HEK293 (cell line): ENCODE data around the gene TPSAB1.
A peak's percentile ranks its signal among the peaks of the same experiment; 100 is the strongest.

Experiments used
- CTCF ChIA-PET: fragments of 350-600 bp; formaldehyde crosslinking; extraction: SDS; loops from one replicate; lab custom pipeline; 2021; ENCODE audit warnings: antibody characterized with exemption; lab: Yijun Ruan, JAX
- POLR2A ChIA-PET: fragments of 300-600 bp; formaldehyde crosslinking; extraction: SDS; loops from one replicate; lab custom pipeline; 2020; ENCODE audit warnings: antibody characterized with exemption, inconsistent platforms; lab: Yijun Ruan, JAX
- H3K27ac ChIP-seq: fragments of 200-500 bp; sonication (Bioruptor generic); 2 replicates; pipeline ENCODE4 v1.5.1; 2014; ENCODE audit warnings: low read depth, low read length, control low read depth, inconsistent platforms; ENCODE audit errors: extremely low read depth
- H3K36me3 ChIP-seq, 2 experiments: fragments of 200-500 bp in 1 of 2; sonication (Bioruptor generic) in 1 of 2; 1 replicate in 1 of 2; 2 replicates in 1 of 2; pipeline ENCODE4 v1.5.1; 2014 to 2017; ENCODE audit warnings: inconsistent platforms in 2 of 2, low read length in 2 of 2; ENCODE audit not compliant: control insufficient read depth in 2 of 2, insufficient read depth in 1 of 2
- H3K4me1 ChIP-seq: fragments of 200-500 bp; sonication (Bioruptor generic); 2 replicates; pipeline ENCODE4 v1.5.1; 2014; ENCODE audit warnings: mild to moderate bottlenecking, low read length, inconsistent platforms; ENCODE audit not compliant: control insufficient read depth, insufficient read depth
- H3K4me3 ChIP-seq: 2 replicates; pipeline ENCODE4 v1.5.1; 2011; ENCODE audit warnings: low read depth, mild to moderate bottlenecking, control low read depth, low read length, moderate library complexity
- H3K9me3 ChIP-seq: fragments of 200-500 bp; sonication (Bioruptor generic); 2 replicates; pipeline ENCODE4 v1.5.1; 2014; ENCODE audit warnings: low read depth, low read length, inconsistent platforms; ENCODE audit not compliant: control insufficient read depth, insufficient read depth
- BCL11A ChIP-seq: fragments of 450-650 bp; formaldehyde crosslinking; IDR thresholded peaks from 2 replicates; pipeline ENCODE4 v1.5.1; 2016; ENCODE audit warnings: low read depth, missing biosample characterization, missing genetic modification characterization
- CTCF ChIP-seq: fragments of 450-650 bp; formaldehyde crosslinking; IDR thresholded peaks from 2 replicates; pipeline ENCODE4 v1.5.1; 2016; ENCODE audit warnings: missing biosample characterization, missing genetic modification characterization
- EGR2 ChIP-seq: fragments of 450-650 bp; formaldehyde crosslinking; IDR thresholded peaks from 2 replicates; pipeline ENCODE4 v1.5.1; 2016; ENCODE audit warnings: low read depth, missing biosample characterization, missing genetic modification characterization
- GLI2 ChIP-seq: fragments of 450-650 bp; formaldehyde crosslinking; IDR thresholded peaks from 2 replicates; pipeline ENCODE4; 2017; ENCODE audit warnings: missing biosample characterization, missing genetic modification characterization, low read depth, borderline replicate concordance
- GLIS2 ChIP-seq: fragments of 450-650 bp; formaldehyde crosslinking; IDR thresholded peaks from 2 replicates; pipeline ENCODE4 v1.5.1; 2016; ENCODE audit warnings: missing biosample characterization, missing genetic modification characterization
- HOXC10 ChIP-seq: sonication (generic); formaldehyde crosslinking; IDR thresholded peaks from 2 replicates; pipeline ENCODE4 v1.8.1; 2023; ENCODE audit warnings: mild to moderate bottlenecking, missing genetic modification reagents
- HOXD13 ChIP-seq: sonication (generic); formaldehyde crosslinking; IDR thresholded peaks from 2 replicates; pipeline ENCODE4 v1.8.0; 2022; ENCODE audit warnings: missing genetic modification reagents, borderline replicate concordance
- INSM2 ChIP-seq: fragments of 450-650 bp; formaldehyde crosslinking; IDR thresholded peaks from 2 replicates; pipeline ENCODE4 v1.5.1; 2016; ENCODE audit warnings: missing biosample characterization, missing genetic modification characterization
- OSR2 ChIP-seq: fragments of 450-650 bp; formaldehyde crosslinking; IDR thresholded peaks from 2 replicates; pipeline ENCODE4 v1.5.1; 2016; ENCODE audit warnings: missing biosample characterization, missing genetic modification characterization
- PRDM4 ChIP-seq: fragments of 450-650 bp; formaldehyde crosslinking; IDR thresholded peaks from 2 replicates; pipeline ENCODE4 v1.5.1; 2017; ENCODE audit warnings: missing biosample characterization, missing genetic modification characterization
- SP2 ChIP-seq: fragments of 450-650 bp; formaldehyde crosslinking; IDR thresholded peaks from 2 replicates; pipeline ENCODE4 v1.5.1; 2016; ENCODE audit warnings: missing biosample characterization, missing genetic modification characterization
- WT1 ChIP-seq: fragments of 450-650 bp; formaldehyde crosslinking; IDR thresholded peaks from 2 replicates; pipeline ENCODE4 v1.5.1; 2016; ENCODE audit warnings: missing biosample characterization, missing genetic modification characterization
- ZFHX2 ChIP-seq: fragments of 450-650 bp; formaldehyde crosslinking; conservative IDR thresholded peaks from 2 replicates; pipeline ENCODE4 v1.5.1; 2016; ENCODE audit warnings: missing biosample characterization, missing genetic modification characterization
- ZNF114 ChIP-seq: fragments of 450-650 bp; formaldehyde crosslinking; IDR thresholded peaks from 2 replicates; pipeline ENCODE4 v1.5.0; 2017; ENCODE audit warnings: missing biosample characterization, missing genetic modification characterization
- ZNF155 ChIP-seq: fragments of 450-650 bp; formaldehyde crosslinking; IDR thresholded peaks from 2 replicates; pipeline ENCODE4 v1.5.1; 2016; ENCODE audit warnings: missing biosample characterization, missing genetic modification characterization
- ZNF175 ChIP-seq: fragments of 450-650 bp; formaldehyde crosslinking; IDR thresholded peaks from 2 replicates; pipeline ENCODE4 v1.5.1; 2016; ENCODE audit warnings: missing biosample characterization, missing genetic modification characterization
- ZNF184 ChIP-seq: fragments of 450-650 bp; IDR thresholded peaks from 2 replicates; pipeline ENCODE4 v1.5.1; 2018; ENCODE audit warnings: missing biosample characterization, mild to moderate bottlenecking, missing genetic modification characterization
- ZNF311 ChIP-seq: fragments of 450-650 bp; formaldehyde crosslinking; IDR thresholded peaks from 2 replicates; pipeline ENCODE4 v1.5.1; 2017; ENCODE audit warnings: missing biosample characterization, missing genetic modification characterization, borderline replicate concordance
- ZNF335 ChIP-seq: fragments of 450-650 bp; formaldehyde crosslinking; conservative IDR thresholded peaks from 2 replicates; pipeline ENCODE4 v1.5.1; 2016; ENCODE audit warnings: missing biosample characterization, missing genetic modification characterization
- ZNF394 ChIP-seq: fragments of 450-650 bp; formaldehyde crosslinking; IDR thresholded peaks from 2 replicates; pipeline ENCODE4 v1.5.1; 2016; ENCODE audit warnings: missing biosample characterization, missing genetic modification characterization, mild to moderate bottlenecking, moderate library complexity, borderline replicate concordance
- ZNF513 ChIP-seq: fragments of 450-650 bp; IDR thresholded peaks from 2 replicates; pipeline ENCODE4 v1.5.1; 2018; ENCODE audit warnings: missing biosample characterization, missing genetic modification characterization
- ZNF514 ChIP-seq: fragments of 450-650 bp; formaldehyde crosslinking; IDR thresholded peaks from 2 replicates; pipeline ENCODE4 v1.5.1; 2016; ENCODE audit warnings: missing biosample characterization, missing genetic modification characterization
- ZNF521 ChIP-seq: fragments of 450-650 bp; formaldehyde crosslinking; IDR thresholded peaks from 2 replicates; pipeline ENCODE4 v1.5.1; 2017; ENCODE audit warnings: missing biosample characterization, mild to moderate bottlenecking, missing genetic modification characterization
- ZNF544 ChIP-seq: fragments of 450-650 bp; formaldehyde crosslinking; IDR thresholded peaks from 2 replicates; pipeline ENCODE4 v1.5.0; 2017; ENCODE audit warnings: missing biosample characterization, missing genetic modification characterization
- ZNF660 ChIP-seq: fragments of 450-650 bp; IDR thresholded peaks from 2 replicates; pipeline ENCODE4 v1.5.1; 2018; ENCODE audit warnings: missing biosample characterization, mild to moderate bottlenecking, missing genetic modification characterization
- ZNF830 ChIP-seq: fragments of 450-650 bp; IDR thresholded peaks from 2 replicates; pipeline ENCODE4 v1.5.0; 2018; ENCODE audit warnings: missing biosample characterization, missing genetic modification characterization, low read depth, mild to moderate bottlenecking, moderate library complexity

The TPSAB1 gene

GRCh38 chr16:1218061-1218929 lies 22.2 kb upstream of the TPSAB1 start:
- Histone ChIP-seq H3K4me3 (no peak overlapping the region), H3K4me1 (no peaks in the 10 kb centered on the region), H3K36me3 (peaks cover 0 to 14% of the 10 kb centered on the region in 2 experiments; a peak in 1 of 3 replicates), H3K27ac (no peak overlapping the region), H3K9me3 (no peaks in the 10 kb centered on the region)
- TF ChIP-seq GLI2 (tag by site-specific recombination) (no peak), ZNF394 (tag by site-specific recombination) (no peak), EGR2 (tag by site-specific recombination) (peak; percentile 92), ZNF544 (tag by site-specific recombination) (no peak), SP2 (tag by site-specific recombination) (peak; percentile 27; the same call in 1 of the 2 replicates), BCL11A (tag by site-specific recombination) (no peak), ZNF830 (no peak), ZNF155 (tag by site-specific recombination) (no peak), ZFHX2 (tag by site-specific recombination) (peak; percentile 84), ZNF513 (tag by site-specific recombination) (no peak)
- ChIA-PET CTCF (no interaction called here), POLR2A (interaction anchor here (0.7 kb wide), 1 partner anchor 11 kb away, joined by 3 read pairs; no protein-coding TSS in a partner anchor)

GRCh38 chr16:1218930-1219611 lies 21.4 kb upstream of the TPSAB1 start:
- Histone ChIP-seq H3K9me3 (no peaks in the 10 kb centered on the region), H3K4me1 (no peaks in the 10 kb centered on the region), H3K27ac (no peak overlapping the region), H3K36me3 (peaks cover 0 to 14% of the 10 kb centered on the region in 2 experiments; a peak in 1 of 3 replicates), H3K4me3 (no peak overlapping the region)
- TF ChIP-seq OSR2 (tag by site-specific recombination) (no peak), ZNF514 (no peak), ZNF335 (0 out of 2 replicates have a peak, but pooled peaks have one; percentile 15), HOXC10 (CRISPR knock-in tag) (no peak), WT1 (tag by site-specific recombination) (no peak), ZNF114 (tag by site-specific recombination) (no peak), ZNF521 (no peak), ZNF311 (tag by site-specific recombination) (no peak), CTCF (tag by site-specific recombination) (no peak), BCL11A (tag by site-specific recombination) (no peak), ZNF660 (tag by site-specific recombination) (no peak), GLIS2 (tag by site-specific recombination) (no peak), INSM2 (tag by site-specific recombination) (no peak), ZNF175 (tag by site-specific recombination) (no peak), HOXD13 (CRISPR knock-in tag) (no peak), PRDM4 (peak; percentile 100), ZNF184 (tag by site-specific recombination) (no peak)
- CTCF ChIA-PET = no interaction called here
- POLR2A ChIA-PET = no interaction called here
